GM19324 (cell line): ENCODE measurements around the gene DHH.

Experiments
- ATAC-seq: cut with Tn5 transposase; IDR thresholded peaks from one replicate; pipeline ENCODE4 v1.9.1; 2021; ENCODE audit warnings: mild to moderate bottlenecking, moderate library complexity; ENCODE audit not compliant: unreplicated experiment, low FRiP score

The DHH gene

GRCh38 chr12:49051777-49052438 lies 42.7 kb downstream of the DHH start:
- no peak for ATAC-seq

- no peak for ATAC-seq
Measured at GRCh38 chr12:49051373-49051764, 43.2 kb downstream of the DHH start.

- ATAC-seq: no peak
Measured at GRCh38 chr12:49050507-49051372, 43.9 kb downstream of the DHH start.

- no peak for ATAC-seq
Measured at GRCh38 chr12:49049566-49050224, 44.9 kb downstream of the DHH start.

GRCh38 chr12:49048953-49049352 lies 45.6 kb downstream of the DHH start:
- no peak for ATAC-seq

- no peak for ATAC-seq
Measured at GRCh38 chr12:49046129-49046895, 48.3 kb downstream of the DHH start.

- ATAC-seq: no peak
Measured at GRCh38 chr12:49044660-49045059, 49.9 kb downstream of the DHH start.

- ATAC-seq: no peak
Measured at GRCh38 chr12:49043856-49044258, 50.7 kb downstream of the DHH start.

GRCh38 chr12:49043241-49043640 lies 51.4 kb downstream of the DHH start:
- no peak for ATAC-seq

GRCh38 chr12:49041881-49042484 lies 52.6 kb downstream of the DHH start:
- ATAC-seq: no peak

GRCh38 chr12:49041036-49041880 lies 53.3 kb downstream of the DHH start:
- no peak for ATAC-seq

- ATAC-seq: no peak
Measured at GRCh38 chr12:49040364-49040855, 54.2 kb downstream of the DHH start.

GRCh38 chr12:49039421-49040363 lies 54.9 kb downstream of the DHH start:
- no peak for ATAC-seq

- ATAC-seq: no peak
Measured at GRCh38 chr12:49038291-49038955, 56.2 kb downstream of the DHH start.

- no peak for ATAC-seq
Measured at GRCh38 chr12:49037947-49038237, 56.7 kb downstream of the DHH start.

GRCh38 chr12:49037111-49037946 lies 57.3 kb downstream of the DHH start:
- no peak for ATAC-seq
